Right lung (tissue), 5 donors: ENCODE results near the gene ACTL6B. TPM values are rescaled to one million over a fixed set of nuclear protein-coding genes. Genes with fewer than 3 reads are reported as not detected.

Experiments used
- DNase-seq, 2 donors: peaks; one replicate each; pipeline ENCODE4 v3.0.0-alpha.2; 2013
- polyA plus RNA-seq, 5 donors: library from polyadenylated mRNA; unstranded; fragments of 120-200 nt; gene quantifications; one replicate each; pipeline versions ENCODE4 v1.2.1 to v1.2.3, GENCODE V29; 2013; ENCODE audit warnings: inconsistent platforms in 1 of 5, low replicate concordance in 1 of 5; ENCODE audit not compliant: insufficient read length in 5 of 5, insufficient read depth in 1 of 5

Gene ACTL6B
- polyA plus RNA-seq, 5 donors, result 0.13 to 0.40 (median 0.28) TPM; not detected in 2

DNA sequence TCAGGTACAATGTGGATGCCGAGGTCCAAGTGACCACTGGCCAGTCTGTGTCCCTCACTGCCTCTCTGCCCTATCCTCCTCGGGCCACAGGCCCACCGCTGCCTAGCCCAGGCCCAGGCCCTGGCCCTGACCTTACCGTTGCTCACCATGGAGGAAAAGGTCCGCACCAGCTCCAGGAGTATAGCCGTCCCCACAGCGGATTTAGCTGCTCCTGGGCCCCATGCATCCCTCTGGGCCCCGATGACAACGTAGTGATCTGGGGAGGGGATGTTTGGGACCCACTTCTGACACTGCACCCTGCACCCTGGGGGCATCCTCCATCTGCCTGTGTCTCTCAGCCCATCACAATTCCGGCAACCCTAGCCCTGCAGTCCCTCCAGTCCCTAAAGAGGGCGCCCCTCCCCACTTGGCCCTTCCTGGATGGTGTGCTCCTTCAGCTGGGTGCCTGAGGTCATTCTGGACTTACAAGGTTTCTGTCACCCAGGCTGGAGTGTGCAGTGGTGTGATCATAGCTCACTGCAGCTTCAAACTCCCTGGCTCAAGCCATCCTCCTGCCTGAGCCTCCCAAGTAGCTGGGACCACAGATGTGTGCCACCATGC lies 27.0 kb downstream of the ACTL6B start:
- no peak for DNase-seq

DNA sequence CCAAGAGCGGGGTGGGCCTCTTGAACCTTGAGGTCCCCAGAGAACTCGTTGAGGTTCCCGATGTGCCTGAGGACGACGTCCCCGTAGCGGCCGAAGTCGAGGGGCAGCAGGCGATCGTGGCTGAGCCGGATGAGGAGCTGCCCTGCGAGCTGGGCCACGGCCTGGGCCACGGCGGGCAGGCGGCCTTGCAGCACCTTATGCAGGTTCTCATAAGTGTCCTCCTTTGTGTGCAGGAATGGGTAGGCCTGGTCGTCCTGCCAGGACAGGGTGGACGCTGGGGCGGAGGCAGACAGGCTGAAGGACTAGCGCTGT lies 29.1 kb downstream of the ACTL6B start:
- no peak for DNase-seq

DNA sequence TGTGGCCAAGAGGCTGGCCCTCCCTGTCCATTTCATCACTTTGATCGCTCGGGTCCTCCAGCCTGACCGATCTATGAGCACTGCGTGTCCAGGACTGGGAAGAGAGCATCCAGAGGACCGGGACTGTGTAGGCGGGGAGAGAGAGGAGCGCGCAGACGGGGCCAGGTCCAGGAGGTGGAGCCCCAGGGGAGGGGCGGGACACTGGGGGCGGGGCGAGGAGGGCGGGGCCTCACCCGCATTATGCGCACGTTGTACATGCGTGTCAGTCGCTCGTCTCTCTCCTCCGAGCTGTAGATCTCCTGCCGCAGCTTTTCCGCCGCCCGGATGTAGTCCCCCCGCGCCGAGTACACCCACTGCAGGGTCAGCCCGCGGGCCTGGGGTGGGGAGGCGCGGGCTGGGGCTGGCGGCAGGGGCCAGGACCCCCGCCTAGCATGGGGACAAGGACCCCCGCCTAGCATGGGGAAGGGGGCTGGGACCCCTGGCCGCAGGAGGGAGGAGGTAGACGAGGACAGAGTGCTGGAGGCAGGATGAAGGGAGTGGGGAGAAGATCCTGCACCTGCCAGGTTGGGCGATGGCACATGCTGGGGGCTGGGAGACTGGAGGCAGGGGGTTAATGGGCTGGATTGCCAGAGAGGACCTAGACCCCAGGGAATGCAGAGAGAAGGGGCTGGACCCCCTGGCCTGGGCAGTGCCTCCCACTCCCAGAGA lies 29.6 kb downstream of the ACTL6B start:
- DNase-seq, result peak; percentile 66 to 70

DNA sequence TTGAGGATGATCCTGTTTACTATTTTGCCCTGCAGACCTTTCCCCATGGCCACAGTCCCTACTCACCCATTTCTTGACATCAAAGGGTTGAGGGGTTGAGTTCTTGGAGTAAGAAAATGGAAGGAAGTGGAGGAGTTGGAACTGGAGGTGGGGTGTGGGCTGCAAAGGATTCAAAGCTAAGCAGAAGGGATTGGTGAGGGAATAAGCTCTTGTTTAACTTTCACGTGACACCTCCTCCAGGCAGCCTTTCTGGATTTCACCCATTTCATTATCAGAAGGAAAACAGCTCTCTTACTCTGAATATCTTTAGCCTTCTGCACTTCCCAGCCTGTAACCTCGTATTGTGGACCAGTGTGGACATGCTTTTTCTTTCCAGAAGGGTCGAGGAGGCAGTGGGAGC lies 30.2 kb downstream of the ACTL6B start:
- DNase-seq, result no peak

DNA sequence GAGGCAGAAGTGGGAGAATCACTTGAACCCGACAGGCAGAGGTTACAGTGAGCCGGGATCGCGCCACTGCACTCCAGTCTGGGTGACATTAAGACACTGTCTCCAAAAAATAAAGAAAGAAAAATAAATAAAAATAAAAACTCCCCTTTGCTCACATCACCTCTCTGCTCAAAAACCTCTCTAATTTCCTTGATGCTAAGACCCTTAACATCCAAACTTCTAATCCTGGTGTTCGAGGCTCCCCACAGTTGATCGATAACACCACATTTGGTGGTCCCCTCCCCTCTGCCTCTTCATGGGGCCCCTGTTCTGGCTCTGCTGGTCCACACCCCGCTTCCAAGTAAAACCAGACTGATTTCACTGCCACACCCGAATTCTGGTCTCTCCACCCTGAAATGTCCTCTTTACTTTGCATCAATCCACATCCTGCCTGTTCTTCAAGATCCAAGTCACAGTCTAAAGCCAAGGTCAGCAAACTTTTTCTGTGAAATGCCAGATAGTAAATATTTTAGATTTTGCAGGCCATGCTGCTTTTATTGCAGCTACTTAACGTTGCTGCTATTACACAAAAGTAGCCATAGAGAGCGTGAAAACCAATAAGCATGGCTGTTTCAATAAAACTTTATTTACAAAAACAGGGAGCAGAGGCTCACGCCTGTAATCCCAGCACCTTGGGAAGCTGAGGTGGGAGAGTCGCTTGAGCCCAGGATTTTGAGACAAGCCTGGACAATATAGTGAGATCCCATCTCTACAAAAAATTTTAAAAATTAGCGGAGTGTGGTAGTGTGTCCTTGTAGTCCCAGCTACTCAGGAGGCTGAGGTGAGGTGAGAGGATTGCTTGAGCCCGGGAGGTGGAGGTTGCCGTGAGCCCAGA lies 32.1 kb downstream of the ACTL6B start:
- no peak for DNase-seq

DNA sequence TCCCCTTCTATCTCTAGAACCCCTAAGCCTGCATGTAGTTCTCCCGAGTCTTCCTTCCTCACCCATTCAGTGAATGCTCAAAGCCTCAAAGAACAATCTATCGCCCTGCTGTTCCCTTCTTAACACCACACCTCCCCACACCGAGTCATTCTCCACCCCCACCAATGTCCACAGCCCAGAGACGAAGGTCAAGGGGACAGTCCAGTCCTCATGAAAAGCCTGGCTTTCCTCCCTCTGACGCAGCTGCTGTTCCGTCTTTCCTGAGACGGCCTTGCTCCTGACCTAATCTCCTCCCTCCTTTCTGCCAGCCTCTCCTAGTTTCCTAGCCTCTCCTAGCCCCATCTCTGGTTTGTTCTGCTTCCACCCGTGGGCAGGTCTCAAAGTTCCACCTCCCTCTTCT lies 34.7 kb downstream of the ACTL6B start:
- DNase-seq, result no peak

DNA sequence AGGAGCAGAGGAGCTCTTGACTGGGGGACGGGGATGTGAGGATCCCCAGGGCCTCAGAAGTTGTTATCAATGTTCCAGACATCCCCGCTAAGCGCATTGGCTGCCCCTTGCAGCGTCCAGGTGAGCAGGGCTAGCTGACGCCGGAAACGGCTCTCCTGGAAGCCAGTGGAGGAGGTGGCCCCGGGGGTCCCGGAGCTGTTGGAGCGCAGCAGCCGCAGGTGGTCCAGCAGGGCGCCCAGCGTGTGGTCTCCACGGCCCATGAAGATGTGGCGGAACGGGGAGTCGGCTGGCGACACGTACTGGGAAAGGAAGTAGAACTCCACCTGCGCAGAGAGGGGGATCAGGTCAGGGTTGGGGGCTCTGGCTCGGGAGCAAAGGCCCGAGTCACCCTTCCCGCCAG lies 35.4 kb downstream of the ACTL6B start:
- DNase-seq, result no peak

DNA sequence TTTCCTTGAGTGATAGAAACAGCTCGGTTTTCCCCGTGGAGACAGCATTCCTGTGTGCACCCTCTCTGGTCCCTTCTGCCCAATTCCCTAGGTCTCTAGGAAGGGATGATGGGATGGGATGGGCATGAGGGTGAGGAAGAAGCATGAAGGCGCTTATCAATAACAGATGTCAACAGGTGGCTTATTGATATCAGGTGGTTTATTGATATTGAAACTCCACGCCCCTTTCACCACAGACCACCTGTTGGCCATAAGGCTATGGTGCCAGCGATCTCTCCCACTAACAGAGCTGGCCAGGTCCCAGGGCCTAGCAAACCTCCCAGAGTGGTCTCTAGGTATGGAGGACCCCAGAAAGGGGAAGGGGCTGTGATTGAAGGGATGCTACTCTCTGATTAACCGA lies 36.0 kb downstream of the ACTL6B start:
- DNase-seq, result no peak

DNA sequence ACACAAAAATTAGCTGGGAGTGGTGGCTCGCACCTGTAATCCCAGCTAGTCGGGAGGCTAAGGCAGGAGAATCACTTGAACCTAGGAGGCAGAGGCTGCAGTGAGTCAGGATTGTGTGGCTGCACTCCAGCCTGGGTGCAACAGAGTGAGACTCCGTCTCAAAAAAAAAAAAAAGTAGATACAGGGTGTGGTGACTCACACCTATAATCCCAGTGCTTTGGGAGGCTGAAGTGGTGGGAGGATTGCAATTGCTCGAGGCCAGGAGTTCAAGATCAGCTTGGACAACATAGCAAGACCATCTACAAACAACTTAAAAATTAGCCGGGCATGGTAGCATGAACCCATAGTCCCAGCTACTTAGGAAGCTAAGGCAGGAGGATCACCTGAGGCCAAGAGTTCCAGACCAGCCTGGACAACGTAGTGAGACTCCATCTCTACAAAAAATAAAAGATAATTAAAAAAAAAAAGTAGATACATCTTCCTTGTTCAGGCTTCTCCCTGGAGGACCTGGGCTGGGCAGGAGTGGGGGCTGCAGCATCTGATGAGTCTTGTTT lies 41.9 kb downstream of the ACTL6B start:
- no peak for DNase-seq

DNA sequence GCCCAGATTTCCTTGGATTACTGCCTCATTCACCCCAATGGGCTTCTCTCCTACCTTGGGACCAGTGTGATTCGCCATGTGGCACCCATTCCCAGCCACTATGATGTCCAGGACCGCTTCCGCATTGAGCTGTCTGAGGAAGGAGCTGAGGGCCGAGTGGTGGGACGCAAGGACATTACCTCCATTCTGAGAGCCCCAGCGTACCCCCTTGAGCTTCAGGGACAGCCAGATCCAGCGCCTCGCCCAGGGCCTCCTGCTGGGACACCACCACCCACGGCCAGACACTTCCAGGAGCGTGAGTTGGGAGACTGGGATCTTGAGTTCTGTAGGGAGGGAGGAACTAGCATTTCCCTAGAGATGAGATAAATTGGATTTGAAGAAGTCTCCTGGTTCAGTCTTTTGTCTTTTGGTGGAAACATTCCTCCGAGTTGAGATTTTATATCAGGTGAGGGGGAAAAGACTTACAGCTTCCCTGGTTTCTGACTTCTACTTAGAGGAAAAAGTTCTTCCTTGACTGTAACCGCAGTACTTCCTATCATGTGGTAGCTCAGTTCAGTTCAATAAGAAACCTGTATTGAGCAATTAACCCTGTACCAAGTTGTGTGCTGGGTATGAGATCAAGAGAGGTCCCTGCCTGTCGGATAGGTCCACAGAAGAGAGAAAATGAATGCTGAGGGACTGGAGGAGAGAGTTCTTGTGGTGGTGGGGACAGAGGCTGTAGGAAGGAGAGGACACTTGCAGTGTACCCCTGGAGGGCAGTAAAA lies 42.7 kb downstream of the ACTL6B start:
- no peak for DNase-seq

DNA sequence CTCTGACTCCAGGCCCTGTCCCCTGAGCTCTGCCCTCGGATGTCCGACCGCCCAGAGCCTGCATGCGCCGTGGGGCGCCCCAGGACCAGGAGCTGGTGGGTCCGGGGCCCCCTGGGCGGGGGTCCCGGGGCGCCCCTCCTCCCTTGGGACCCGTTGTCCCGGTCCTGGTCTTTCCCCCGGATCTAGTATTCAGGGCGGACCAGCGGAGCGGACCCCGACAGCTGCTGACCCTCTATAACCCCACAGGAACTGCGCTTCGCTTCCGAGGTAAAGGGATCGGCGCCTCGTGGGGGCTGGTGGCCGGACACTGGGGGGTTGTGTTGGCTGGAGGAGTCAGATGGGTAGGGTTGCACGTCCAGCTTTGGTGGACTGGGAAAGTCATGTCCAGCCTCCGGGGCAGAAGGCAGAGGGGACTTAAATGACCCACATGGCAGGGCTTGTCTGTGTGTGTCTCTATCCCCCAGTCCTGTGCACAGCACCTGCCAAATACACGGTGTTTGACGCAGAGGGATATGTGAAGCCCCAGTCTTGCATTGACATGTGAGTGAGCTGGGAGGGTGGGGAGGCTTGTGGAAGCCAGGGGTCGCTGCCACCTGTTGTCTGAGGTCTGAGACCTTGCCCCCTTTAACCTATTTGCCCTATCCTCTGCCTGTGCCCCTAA lies 43.4 kb downstream of the ACTL6B start:
- DNase-seq, result no peak

DNA sequence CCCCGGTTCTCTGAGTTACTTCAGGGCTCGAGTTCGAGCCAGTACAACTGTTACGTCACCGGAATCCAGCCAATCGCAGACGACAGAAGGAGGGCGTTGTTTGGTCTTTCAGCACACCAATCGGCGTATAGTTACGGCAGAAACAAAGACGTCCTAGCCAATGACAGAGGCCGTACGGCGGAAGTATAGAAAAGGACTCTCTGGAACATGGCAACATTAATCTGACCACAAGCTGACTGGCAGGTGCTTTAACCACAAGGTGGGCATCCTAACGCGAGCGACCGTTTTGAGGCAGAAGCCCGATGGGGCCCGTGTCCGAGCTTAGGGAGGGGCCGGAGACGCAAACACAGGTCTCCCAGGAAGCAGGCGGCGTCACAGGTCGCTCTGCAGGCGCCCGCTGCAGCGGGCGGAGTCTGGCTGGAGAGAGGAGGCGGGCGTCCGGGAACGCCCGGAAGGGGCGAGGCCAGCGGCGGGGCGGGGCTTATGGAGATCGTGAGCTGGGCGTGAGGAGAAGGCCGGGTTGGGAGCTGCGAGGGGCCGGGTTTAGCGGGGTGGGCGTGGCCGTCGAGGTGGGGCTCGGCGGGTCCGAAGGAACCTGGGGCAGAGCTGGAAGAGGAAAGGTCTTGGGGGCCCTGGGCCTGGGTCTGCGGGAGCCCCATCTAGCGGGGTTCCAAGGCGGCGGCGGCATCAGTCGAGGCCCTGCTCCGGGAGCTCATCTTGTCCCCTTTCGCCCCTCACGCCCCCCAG lies 44.1 kb downstream of the ACTL6B start, which contains the start of gene MOSPD3:
MOSPD3 (plus strand) TSS at position 558 of the 747 bp plus-strand sequence. CDS start 252 bp downstream, outside the sequence.
- DNase-seq, result peak; percentile 99

DNA sequence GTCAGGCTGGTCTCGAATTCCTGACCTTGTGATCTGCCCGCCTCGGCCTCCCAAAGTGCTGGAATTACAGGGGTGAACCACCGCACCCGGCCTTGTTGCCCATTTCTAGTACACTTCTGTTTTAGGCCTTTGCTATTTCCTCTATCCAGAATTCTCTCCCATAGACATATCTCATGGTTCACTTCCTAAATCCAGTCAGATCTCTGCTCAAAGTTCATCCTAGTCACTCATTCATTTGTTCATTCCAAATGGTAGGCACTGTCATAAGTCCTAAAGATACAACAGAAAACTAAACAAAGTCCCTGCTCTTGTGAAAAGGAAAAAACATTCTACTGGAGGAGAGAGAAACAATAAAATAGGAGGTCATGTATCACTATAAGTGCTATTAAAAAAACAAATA lies 46.3 kb downstream of the ACTL6B start:
- DNase-seq, result no peak

DNA sequence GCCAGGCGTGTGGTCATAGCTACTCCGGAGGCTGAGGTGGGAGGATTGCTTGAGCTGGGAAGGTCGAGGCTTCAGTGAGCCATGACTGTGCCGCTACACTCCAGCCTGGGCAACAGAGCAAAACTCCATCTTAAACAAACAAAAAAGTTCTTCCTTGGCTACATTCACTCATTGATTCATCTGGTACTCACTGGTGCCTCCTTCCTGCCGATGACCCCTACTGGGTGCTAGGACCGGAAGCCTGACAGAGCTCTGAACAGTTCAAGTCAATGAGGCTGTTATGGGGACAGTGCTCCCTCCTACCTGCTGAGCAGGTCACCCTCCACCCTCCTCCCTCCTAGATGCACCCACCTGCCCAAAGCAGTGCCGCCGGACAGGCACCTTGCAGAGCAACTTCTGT lies 49.1 kb downstream of the ACTL6B start:
- DNase-seq, result no peak

DNA sequence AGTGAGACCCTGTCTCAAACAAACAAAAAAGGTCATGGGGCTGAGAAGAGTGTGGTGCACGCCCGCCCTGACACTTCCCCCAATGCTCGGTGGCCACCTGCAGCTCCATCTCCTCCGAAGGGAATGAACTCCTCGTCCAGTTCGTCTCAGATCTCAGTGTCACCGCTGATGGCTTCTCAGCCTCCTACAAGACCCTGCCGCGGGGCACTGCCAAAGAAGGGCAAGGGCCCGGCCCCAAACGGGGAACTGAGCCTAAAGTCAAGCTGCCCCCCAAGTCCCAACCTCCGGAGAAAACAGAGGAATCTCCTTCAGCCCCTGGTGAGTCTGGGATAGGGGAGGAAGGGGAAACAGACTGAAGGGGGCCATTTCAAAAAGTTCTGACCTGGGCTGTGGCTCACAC lies 49.9 kb downstream of the ACTL6B start:
- DNase-seq, result no peak

DNA sequence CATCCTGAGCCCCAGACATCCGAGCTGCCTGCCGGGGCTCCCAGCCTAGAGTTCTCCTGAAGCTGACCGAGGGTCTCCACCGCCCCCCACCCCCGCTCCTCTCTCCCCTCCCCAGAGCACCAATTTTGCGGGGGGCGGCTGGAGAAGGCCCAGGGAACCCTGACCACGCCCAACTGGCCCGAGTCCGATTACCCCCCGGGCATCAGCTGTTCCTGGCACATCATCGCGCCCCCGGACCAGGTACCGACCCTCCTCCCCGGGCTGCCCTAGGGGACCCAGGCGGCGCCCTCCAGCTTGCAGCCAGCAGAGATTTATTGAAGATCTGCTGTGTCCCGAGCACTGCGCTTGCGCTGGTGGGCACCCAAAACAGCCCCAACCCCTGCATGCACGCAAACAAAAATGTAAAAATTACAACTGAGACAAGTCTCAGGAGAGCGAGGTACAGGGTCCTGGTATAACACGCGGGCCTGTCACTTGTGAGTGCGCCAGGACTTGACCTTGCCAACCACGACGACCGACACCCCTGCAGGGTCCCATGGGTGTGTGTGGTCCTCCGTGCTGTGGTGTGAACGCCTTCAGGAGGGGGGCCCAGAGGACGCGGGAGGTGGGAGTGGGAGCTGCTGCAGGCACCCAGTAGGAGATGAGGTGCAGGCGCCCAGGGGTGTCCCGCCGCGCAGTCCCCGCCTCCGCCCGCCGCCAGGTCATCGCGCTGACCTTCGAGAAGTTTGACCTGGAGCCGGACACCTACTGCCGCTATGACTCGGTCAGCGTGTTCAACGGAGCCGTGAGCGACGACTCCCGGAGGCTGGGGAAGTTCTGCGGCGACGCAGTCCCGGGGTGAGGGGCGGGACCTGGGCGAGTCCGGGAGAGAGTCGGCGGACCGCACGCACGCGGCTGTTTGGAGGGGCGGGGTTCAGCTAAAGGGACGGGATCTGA lies 51.0 kb downstream of the ACTL6B start:
- DNase-seq, result no peak

DNA sequence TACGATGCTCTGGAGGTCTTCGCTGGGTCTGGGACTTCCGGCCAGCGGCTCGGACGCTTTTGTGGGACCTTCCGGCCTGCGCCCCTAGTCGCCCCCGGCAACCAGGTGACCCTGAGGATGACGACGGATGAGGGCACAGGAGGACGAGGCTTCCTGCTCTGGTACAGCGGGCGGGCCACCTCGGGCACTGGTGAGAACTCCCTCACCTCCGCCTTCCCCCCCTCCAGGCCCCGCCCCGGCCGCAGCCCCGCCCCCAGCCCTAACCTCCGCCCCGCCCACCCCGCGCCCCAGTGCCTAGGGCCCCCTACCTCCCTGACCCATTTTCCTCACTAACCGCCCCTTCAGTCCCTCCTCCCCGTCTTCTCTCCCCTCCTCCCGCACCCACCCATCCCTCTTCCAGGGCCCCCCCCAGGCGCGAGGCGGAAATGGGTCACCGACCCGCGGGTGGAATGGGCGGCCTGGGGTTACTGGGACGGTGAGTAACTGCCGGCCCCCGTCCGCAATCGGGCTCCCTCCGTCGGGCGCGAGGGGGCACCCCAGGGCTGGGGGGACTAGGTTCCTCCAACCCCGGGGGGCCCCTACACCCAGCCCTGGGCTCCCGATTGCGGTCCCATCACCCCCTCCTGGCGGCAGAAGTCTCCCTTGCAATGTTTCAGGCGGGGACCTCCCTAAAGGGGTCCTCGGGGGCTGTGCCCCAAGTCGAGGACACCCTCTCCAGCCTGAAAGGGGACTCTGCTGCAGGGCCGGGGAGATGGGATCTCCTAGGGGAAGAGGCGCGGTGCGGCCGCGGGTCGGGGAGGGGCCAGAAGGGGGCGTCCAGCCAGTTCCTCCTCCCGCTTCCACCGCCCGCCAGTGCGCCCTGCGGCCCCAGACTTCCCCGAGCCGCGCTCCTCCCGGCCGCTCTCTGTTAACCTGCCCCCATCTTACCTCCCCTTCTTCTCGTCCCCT lies 51.9 kb downstream of the ACTL6B start:
- DNase-seq, result no peak

DNA sequence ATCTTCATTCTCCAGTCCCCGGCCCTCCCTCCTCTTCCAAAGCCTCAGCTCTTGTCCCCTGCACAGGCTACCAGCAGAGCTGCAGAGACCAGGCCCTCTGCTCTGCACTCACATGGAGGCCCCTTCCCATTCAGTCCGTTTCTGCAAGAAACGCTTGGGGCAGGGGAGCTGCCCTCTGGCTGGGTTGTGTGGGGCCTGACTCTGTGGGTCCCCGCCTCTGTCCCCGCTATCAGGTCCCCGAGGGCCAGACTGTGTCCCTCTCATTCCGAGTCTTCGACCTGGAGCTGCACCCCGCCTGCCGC lies 52.6 kb downstream of the ACTL6B start:
- no peak for DNase-seq
